ENCODE data around the gene UMODL1.

UMODL1 gene

GRCh38 chr21:42190486-42190863, 119.4 kb downstream of the UMODL1 start:
- no peak for DNase-seq (ENCODE audit: low read depth)

DNA sequence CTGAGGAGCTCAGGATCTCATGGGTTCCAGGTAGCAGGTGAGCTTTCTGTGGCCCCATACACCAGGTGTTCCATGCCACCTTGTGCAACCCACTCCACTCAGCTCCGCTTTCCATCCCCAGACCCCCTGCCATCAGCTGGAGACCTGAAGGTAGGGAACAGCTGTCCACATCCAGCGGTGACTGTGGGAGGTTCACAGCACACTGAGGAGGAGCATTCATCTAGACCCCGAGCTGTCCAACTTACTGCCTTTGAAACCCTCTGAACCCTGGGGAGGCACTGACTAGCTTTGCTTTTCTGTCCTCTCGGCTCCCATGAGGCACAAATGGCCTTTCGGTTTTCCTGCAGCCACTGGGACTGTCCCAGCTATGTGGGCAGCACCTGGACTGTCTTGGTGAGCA, 119.9 kb downstream of the UMODL1 start:
- no peak for DNase-seq (ENCODE audit: low read depth)

GRCh38 chr21:42191696-42192595, 120.8 kb downstream of the UMODL1 start:
- no peak for DNase-seq (ENCODE audit: low read depth)
